GM12874 (cell line): ENCODE results near the gene HOXB6.

Source experiments
- CTCF ChIP-seq: IDR thresholded peaks from 2 replicates; pipeline ENCODE4 v1.5.1; 2011; ENCODE audit warnings: low read depth, mild to moderate bottlenecking, control low read depth, low read length, moderate library complexity; ENCODE audit not compliant: insufficient read depth

Gene HOXB6

GRCh38 chr17:48579471-48579759 lies 25.4 kb downstream of the HOXB6 start:
- no peak for TF ChIP-seq CTCF

- TF ChIP-seq CTCF = no peak
Measured at GRCh38 chr17:48578616-48579470, 25.9 kb downstream of the HOXB6 start.

- no peak for TF ChIP-seq CTCF
Measured at GRCh38 chr17:48577946-48578615, 26.7 kb downstream of the HOXB6 start, which contains the start of gene HOXB4. Gene HOXB4 (minus strand): TSS chr17:48578350. CDS start chr17:48578319, 31 bp downstream.

GRCh38 chr17:48577330-48577945 lies 27.3 kb downstream of the HOXB6 start:
- no peak for TF ChIP-seq CTCF

GRCh38 chr17:48576479-48577309 lies 28.1 kb downstream of the HOXB6 start:
- TF ChIP-seq CTCF = no peak

GRCh38 chr17:48575673-48576478 lies 28.9 kb downstream of the HOXB6 start:
- no peak for TF ChIP-seq CTCF
